Glomerular visceral epithelial cell (primary cell): ENCODE results near the gene WNT6.

Source experiments
- DNase-seq: peaks from one replicate; pipeline ENCODE4 v3.0.0-alpha.2; 2016; ENCODE audit errors: extremely low spot score

The WNT6 gene

DNA sequence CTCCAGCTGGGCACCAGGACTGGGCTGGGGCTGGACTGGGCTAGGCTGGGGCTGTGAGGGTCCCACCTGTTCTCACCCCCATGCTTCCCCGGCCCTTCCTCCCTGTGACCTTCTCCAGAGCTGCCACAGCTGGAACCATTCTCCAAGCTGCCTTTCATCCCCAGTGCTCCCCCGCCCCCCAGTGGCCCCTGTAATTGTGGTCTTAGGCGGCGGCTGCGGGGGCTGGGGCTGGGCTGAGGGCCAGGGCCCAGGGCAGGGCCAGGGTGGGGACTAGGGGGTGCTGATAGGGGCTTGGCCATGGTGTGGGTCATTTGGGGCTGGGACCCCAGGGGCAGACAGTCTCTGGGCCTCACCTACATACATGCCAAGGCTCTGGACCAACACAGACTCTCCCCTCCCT is 18.3 kb downstream of the WNT6 start:
- no peak for DNase-seq

DNA sequence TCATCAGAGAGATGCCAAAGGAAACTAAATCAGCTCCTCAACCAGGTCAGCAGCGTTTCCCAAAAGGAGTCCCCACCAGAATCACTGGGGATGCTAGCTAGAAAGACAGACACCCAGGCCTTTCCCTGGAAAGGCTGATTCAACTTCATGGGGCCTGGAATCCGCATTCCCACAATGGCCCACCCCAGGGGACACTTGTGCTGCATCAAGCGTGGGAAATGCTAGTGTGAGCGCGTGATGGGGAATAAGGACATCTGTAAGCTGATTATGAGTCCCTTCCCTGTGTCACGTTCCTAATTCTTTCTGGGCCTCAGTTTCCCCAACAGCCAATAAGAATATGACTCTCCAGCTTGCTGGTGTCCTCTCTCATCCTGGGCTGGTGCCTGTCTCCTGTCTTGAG is 18.9 kb downstream of the WNT6 start:
- DNase-seq = no peak

DNA sequence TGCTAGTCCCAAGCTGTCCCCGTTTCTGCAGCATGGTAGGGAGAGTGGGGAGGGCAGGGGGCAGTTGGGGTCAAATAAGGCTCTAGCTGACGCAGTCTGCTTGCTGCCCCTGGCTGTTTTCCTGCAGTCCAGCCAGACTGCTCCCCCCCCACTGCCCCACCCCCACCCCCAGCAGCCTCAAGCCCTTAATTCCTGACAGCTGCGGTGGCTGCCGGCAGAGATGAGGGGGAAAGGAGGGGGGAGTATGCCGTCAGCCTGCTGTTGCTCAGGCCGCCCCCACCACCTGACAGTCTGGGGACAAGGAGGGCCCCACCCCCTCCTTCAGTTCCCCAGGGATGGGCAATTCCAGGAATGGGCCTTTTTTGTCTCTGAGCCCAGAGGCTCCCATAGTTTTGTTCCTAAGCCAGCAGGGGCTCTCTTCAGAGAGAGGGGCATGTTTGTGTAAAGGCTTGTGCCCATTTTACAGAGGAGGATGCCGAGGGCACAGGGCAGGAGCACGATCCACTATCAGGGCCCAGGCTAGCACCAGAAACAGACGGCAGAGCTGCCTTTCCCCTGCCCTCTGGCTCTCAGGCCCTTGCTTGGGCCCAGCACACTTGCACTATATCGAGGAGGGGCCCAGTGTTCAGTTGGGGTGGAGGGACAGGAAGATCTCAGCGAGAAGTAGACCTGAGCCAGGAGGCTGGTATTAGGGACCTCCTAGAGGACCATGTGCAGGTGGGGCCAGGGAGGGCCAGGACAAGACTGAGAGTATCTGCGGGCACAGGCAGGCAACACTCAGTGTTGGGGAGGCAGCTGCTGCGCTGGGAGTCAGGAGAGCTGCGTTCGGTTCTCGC is 19.5 kb downstream of the WNT6 start:
- DNase-seq = no peak

DNA sequence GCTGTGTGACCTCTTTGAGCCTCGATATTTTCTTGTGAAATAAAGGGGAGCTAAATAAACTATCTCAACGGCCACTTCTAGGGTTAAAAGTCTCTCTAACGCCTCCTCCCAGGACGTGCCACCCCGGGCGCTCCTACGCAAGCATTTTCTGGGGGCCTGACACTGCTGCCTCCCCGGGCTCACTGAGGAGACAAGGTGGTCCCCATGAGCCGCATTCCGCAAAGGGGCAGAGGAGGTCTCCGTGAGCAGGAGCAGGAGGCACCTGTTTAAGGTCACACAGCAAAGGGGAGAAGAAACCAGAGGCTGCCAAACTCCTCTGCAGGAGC is 20.1 kb downstream of the WNT6 start:
- no peak for DNase-seq

DNA sequence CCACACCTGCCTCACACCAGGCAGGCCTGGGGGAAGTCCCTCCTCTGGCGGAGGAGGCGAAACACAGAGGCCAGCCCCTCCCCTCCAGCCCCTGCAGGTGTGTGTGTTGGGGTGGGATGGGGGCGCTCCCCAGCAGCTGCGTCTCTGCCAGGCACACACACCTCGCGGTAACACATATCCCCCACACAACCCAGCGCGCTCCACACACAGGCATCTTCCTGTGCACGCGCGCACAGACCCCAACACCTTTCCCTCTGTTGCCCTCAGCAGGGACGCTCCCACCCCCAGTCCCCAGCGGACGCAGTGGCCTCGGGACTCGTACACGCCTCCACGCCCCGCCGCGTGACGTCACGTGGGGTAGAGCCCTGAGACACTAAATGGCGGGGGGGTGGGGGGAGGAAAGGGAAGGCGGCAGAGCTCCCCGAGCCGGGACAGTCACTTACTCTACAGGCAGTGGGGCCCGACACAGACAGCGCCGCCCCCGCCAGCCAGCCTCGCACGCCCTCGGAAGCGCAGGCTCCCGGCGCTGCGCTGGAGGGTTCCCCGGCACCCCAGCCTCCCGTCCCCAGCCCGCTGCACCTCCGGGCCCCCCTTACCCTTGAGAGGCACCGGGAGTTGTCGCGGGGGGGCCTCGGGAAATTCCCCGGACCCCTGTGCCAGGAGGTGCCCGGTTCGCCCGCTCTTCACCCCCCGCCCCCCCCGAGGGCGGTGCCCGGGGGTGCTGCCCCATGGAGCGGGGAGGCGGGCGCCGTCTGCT is 20.7 kb downstream of the WNT6 start, which contains the start of gene WNT10A:
WNT10A (plus strand) TSS at position 751 of the 757 bp plus-strand sequence. CDS start 144 bp downstream, outside the sequence.
- no peak for DNase-seq

DNA sequence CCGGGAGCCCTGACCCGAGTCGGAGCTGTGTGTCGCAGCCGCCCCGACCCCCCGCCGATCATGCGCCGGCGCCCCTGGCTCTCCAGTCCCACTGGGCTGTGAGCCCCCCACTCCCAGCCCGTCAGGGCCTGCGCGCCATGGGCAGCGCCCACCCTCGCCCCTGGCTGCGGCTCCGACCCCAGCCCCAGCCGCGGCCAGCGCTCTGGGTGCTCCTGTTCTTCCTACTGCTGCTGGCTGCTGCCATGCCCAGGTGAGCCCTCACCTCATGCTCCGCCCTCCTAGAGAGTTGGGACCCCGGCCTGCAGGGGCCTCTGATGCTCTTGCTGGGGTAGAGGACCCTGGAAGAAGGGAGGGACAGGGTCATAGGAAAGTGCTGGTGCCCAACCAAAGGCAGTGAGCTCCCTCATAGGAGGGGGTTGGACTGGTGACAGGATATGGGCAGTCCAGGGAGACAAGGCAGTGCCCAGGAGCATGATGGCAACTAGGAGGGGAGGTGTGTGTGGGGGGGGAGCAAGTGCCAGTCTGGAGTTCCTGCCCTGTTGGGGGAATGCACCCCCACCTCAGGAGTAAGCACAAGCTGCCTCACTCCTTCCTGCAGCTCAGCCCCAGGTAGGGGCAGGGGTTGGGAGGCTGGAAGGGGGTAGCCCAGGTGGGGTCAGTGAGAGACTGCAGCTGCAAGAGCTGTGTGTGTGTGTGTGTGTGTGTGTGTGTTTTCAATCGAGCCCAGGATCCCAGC is 21.4 kb downstream of the WNT6 start:
- no peak for DNase-seq

DNA sequence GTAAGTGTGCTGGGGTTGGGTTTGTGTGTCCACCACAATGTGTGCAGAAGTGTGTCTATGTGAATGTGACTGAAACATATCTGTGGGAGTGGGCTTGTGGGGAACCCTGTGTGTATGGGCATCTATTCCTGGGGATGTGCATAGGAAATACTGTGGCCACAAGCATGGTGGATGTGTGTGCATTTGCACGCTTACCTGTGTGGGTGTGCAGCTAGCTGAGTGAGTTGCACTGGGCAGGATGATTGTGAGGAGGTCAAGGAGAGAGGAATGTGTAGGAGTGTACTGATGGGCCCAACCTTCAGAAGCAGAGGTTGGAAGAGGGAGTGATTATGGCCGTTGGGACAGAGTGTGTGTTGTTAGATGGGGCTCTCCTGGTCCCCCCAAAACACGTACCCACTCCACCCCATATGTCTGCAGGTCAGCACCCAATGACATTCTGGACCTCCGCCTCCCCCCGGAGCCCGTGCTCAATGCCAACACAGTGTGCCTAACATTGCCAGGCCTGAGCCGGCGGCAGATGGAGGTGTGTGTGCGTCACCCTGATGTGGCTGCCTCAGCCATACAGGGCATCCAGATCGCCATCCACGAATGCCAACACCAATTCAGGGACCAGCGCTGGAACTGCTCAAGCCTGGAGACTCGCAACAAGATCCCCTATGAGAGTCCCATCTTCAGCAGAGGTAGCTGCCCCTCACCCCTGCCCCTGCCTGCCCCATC is 22.3 kb downstream of the WNT6 start:
- no peak for DNase-seq

DNA sequence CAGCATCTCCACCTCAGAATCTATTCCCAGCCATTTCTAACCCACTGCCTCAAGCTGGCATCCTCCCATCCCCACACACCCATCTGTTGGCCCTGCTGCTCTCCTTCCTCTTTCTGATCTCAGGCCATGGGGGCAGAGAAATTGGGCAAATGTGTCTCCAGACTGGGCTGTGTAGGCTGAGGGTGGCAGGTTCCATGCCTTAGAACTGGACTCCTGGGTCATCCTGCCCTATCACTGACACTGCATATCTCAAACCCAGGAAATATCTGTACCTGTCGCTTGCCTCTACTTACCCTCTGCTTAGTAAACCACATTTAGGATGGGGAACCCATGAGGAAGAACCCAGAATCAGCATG is 22.8 kb downstream of the WNT6 start:
- no peak for DNase-seq

DNA sequence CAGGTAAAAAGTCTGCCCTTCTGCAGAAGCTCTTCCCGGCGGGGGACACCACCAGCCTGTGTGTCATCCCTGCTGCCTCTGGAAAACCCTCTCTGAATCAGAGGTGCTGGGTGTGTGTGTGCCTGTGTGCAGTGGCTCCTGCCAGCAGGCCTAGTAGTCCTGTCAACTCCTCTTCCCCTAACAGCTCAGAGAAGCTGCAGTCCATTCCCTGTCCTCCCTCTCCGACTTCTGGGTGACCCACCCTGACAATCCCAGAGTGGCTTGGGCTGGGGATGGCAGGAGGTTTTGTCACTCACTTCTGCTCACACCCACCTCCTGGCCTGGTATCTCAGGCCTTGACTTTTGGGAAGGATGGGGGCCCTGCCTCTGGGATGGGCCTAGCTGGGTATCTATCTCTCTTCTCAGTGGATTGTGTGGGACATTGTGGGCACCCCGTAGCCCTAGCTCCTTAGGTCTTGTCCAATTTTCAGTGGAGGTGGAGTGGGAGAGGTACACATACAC is 23.3 kb downstream of the WNT6 start:
- peak; percentile 32 for DNase-seq

DNA sequence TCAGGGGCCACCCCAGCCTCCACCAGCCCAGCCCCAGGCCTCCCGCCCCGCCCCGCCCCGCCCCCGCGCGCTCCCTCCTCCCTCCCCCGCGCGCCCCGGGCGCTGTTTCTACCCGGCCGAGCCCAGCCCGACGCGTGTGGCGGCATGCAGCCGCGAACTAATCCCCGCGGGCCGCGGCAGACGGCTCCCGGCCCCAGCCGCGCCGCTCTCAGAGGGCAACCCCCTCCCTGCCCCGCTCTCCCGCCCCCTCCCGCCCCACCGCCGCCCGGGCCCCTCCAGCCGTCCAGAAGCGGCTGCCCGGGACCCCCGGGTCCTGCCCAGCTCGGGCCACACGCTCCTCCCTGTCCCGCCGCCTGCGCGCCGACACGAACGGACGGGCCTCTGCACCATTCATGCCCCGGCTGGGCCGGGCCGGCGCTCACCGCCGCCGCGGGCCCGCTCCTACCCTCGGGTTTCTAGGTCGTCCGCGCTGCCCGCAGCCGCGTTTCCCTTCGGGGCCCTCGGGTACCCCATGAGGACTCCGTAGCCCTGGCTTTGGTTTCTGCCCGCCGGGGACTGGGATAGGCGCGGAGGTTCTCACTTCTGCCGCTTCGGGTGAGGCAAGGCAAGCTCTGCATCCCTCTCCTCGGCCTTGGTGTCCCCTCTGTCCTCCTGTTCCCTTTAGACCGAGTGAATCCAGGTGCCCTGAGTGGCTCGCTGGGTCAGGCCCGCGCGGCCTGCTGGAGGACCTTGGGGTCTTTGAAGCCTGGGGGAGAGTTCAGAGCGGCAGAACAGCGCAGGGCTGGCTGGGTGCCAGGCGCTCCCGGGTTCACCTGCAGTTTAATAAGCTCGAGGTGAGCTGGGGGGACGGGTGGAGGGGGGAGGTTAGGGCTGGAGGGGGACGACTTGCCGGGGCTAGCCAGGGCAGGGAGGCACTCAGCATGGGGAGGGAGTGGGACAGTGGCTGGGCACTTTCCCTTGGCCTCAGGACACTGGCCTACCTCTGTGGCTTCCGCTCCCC is 24.2 kb downstream of the WNT6 start:
- no peak for DNase-seq

DNA sequence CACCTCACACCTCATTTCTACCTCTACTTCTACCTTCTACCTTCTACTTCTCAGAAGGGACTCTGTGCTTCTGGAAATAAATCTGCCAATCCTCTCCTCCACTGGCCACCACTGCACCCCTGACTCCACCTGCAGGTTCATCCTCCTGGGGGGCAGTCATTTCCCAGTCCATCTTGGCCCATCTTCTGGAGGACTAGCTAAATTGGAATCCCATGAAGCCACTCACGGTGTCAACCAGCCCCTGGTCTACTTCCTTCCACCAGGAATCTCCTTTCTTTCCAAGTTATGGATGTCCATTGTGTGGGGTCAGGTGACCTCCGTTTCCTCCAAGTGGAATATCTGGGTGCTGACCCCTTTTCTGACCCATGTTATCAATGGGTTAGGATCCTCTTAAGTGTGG is 24.9 kb downstream of the WNT6 start:
- DNase-seq = no peak

DNA sequence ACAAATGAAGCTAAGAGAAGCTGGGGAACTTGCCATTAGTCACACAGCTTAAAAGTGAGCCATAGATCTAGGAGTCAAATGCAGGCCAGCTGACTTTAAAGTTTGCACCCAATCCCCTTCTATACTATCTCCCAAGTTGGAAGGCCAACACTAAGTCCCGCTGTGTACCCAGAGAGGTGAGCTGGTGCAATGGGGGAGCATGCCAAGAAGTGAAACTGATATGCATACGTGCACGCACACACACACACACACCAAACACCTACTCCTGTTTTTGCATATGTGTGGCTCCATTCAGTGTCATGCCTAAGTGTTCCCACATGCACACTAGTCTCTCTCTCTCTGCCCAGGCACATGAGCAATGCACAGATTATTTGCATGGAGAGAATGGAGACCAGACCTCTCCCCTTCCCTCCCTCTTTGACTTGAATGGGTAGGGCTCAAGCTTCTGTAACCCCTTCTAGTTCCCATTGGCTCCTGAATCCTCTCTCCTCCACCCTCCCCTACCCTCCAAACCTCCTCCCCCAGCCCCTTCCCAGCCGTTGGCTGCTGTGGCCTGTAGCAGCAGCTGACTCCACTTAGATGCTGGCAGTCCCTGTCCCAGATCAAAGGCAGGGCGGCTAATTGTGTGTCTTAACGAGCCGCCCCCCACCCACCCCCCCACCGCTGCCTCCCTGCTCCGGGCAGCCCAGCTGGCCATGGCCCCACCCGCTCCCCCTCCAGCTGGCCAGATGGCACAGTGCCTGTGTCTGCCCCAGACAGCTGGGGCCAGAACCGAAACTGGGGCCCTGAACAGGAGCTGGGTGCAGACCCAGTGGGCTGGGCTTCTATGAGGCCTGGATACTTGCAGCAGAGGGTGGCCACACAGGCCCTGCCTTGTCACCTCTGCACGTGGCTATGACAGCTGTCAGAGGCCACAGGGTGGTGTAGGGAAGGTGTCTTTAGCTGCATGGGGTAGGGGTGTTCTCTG is 26.7 kb downstream of the WNT6 start:
- no peak for DNase-seq

DNA sequence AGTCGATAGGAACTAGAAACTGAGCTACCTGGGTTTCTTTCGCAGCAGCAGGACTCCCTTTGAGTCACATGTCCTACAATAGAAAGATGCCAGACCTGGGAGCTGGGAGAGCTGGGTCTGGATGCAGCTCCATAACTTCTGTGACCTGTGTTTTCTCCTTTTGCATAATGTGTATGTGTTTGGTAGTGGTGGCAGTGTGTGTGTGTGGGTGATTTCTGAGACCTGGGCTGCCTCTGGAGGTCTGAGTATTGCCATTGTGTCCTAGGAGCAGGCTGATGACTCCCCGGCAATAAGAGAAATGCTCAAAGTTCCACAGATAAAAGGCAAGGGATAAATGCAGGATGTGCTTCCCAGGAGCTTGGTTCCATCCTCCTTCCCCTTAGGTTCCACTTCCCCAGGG is 27.5 kb downstream of the WNT6 start:
- DNase-seq = no peak

DNA sequence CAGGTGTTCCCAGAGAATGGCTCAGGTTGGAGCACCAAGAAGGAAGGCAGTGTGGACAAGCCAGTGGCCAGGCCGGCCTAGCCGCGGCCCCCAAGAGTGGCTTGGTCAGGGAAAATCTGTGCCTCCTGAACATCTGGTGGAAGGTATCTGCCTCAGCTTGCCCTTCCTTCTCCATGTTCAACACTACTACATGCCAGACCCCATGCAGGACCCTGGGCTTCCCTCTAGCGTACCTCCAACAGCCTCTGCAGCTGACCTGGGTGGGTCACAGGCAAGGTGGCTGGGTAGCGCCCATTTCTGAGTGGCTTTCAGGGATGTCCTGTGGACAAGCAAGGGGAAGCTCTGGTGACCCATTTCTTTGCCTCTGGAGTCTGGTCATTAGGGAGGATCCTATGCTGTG is 28.7 kb downstream of the WNT6 start:
- DNase-seq = no peak

DNA sequence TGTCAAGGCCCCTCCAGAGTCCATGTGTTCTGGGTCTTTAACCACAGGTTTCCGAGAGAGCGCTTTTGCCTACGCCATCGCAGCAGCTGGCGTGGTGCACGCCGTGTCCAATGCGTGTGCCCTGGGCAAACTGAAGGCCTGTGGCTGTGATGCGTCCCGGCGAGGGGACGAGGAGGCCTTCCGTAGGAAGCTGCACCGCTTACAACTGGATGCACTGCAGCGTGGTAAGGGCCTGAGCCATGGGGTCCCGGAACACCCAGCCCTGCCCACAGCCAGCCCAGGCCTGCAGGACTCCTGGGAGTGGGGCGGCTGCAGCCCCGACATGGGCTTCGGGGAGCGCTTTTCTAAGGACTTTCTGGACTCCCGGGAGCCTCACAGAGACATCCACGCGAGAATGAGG is 30.3 kb downstream of the WNT6 start:
- DNase-seq = no peak

DNA sequence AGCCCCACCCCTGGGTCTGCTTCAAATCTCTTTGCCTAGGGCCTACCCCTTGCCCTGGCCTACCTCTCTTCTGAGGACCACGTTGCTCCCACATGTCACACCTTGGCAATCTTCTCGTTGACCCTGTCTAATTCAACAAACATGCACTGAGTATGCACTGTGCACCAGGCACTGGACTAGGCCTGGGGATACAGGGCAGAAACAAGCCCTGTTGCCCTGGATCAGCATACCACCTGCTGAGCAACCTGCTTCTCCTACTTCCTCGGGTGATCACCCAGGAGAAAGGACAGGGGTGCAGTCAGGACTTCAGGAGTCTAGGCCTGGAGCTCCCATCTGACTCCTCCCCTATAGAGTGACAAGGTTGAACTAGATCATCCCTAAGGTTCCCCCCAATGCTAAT is 30.8 kb downstream of the WNT6 start:
- DNase-seq = no peak

DNA sequence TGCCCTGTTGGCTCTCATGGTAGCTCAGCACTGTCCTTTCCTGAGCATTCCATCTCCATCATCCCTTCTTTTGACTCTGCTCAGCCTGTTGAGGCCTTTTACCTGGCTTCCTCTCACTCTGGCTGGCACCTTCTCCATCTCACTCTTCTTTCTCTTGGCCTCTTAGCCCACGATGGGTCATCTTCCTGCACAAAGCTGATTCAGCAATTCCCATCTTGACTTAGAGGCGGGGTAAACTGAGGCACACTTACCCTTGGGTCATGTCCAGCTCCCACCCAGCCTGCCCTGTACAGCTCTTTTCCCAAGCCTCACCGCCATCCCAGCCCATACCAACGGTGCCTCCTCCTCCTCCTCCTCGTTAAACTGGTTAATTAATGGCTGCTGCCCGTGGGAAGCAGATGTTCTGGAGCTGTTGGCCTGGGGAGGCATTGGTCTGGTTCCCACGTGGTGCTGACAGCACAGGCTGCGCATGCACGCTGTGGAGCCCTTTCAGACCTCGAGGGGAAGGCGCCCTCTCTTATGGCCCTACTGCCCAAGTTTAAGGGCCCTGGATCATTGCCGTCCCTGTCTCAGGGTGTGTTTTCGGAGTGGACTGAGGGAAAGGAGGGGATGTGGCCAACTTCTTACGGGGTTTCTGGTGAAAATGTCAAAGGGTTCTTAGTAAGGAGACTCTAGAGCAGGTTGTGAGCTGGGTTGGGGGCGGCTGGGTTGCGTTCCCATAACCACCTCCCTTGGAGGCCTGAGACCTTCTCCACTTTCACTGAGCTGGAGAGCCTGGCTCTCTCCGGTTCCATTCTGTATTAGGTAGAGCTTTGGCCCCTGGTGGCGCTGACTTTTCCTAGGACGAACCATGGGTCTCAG is 31.9 kb downstream of the WNT6 start:
- DNase-seq = no peak

DNA sequence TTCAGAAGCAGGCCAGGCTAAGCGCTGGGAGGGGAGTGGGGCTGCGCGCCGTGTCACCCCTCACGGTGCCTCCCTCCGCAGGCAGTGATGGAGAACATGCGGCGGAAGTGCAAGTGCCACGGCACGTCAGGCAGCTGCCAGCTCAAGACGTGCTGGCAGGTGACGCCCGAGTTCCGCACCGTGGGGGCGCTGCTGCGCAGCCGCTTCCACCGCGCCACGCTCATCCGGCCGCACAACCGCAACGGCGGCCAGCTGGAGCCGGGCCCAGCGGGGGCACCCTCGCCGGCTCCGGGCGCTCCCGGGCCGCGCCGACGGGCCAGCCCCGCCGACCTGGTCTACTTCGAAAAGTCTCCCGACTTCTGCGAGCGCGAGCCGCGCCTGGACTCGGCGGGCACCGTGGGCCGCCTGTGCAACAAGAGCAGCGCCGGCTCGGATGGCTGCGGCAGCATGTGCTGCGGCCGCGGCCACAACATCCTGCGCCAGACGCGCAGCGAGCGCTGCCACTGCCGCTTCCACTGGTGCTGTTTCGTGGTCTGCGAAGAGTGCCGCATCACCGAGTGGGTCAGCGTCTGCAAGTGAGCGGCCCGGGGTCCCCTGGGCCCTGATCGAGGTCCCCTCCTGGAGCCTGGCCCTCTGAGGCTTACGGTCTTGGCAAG is 33.2 kb downstream of the WNT6 start:
- peak; percentile 77 for DNase-seq
